CD4-positive, alpha-beta T cell treated with Interleukin-10 for 1 hour (primary cell): ENCODE measurements around the gene LRRFIP1.
"Not testable (repeated sequence)": the region's sequence is repeated elsewhere in the genome, so short reads cannot be mapped to it uniquely, and the experiment has no call there.

Experiments
- DNase-seq: peaks from one replicate; pipeline ENCODE4 v3.0.0-alpha.2; 2020

LRRFIP1 gene

DNA sequence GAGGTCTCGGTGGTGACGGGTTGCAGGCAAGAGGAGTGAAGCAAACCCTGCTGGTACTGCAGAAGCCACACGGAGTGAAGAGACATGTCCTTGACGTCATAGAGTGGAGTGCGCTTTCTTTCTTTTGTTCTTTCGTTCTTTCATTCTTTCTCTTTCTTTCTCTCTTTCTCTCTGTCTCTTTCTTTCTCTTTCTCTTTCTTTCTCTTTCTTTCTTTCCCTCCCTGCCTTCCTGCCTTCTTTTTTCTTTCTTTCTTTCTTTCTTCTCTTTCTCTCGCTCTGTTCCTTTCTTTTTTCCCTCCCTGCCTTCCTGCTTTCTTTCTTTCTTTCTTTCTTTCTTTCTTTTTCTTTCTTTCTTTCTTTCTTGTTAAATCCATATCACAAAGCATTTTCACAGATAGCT, 39.2 kb downstream of the LRRFIP1 start:
- DNase-seq = no peak

DNA sequence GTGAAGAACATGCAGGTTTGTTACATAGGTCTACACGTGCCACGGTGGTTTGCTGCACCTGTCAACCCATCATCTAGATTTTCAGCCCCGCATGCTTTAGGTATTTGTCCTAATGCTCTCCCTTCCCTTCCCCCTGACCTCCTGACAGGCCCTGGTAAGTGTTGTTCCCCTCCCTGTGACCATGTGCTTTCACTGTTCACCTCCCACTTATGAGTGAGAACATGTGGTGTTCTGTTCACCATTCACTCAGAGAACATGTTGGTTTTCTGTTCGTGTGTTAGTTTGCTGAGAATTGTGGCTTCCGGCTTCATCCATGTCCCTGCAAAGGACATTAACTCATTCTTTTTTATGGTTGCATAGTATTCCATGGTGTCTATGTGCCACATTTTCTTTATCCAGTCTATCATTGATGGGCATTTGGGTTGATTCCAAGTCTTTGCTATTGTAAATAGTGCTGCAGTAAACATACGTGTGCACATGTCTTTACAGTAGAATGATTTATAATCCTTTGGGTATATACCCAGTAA, 39.7 kb downstream of the LRRFIP1 start:
- DNase-seq = not testable (repeated sequence)

DNA sequence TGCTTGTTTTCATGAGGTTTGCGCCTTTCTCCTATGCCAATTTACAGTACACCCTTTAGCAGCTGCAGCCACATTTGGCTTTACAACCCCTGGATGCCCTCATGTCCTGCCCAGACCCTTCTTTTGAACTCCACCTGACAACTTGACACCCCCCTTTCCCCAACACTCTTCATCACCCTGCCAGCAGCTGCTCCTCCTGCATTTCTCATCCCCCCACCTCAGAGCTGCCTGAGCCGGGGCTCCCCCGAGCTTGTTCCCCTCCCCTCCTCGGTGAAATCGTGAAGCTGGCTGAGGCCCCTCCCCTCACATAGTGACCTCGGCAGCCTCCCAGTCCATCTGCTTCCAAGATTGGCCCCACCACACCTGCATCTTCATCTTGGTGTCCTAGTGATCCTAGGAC, 40.5 kb downstream of the LRRFIP1 start:
- DNase-seq = no peak

DNA sequence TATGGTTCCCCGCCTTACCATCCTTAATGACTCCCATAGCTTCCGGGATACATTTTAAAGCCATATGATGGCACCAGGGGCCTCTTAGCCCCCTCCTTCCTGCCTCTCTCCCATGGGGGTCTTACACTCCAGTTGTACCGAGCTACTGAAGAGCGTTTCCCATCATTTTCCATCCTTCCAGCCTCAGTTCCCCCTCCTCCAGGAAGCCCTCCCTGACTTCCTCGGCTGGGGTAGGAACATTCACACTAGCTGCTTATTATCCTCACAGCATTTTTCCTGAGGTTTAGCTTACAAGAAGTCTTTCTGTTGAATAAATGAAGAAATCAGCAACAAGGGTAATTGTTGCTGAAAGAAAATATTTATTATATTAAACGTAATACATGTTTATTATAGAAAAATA, 41.1 kb downstream of the LRRFIP1 start:
- no peak for DNase-seq

DNA sequence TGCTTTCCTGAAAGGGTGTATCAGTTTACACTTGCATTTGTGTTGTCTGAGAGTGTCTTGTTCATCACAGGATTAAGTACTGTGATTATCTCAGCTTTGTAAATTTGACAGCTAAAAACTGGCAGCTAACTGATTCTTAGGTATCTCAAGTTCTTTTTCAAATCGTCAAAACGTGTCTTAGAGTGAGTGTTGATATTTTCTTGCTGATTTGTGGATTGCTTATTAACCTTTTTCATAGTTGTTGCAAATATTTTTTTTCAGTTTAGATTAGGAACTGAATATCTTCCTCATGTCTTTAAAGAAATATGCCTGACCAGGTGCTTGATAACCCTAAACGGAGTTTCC, 41.9 kb downstream of the LRRFIP1 start:
- no peak for DNase-seq

DNA sequence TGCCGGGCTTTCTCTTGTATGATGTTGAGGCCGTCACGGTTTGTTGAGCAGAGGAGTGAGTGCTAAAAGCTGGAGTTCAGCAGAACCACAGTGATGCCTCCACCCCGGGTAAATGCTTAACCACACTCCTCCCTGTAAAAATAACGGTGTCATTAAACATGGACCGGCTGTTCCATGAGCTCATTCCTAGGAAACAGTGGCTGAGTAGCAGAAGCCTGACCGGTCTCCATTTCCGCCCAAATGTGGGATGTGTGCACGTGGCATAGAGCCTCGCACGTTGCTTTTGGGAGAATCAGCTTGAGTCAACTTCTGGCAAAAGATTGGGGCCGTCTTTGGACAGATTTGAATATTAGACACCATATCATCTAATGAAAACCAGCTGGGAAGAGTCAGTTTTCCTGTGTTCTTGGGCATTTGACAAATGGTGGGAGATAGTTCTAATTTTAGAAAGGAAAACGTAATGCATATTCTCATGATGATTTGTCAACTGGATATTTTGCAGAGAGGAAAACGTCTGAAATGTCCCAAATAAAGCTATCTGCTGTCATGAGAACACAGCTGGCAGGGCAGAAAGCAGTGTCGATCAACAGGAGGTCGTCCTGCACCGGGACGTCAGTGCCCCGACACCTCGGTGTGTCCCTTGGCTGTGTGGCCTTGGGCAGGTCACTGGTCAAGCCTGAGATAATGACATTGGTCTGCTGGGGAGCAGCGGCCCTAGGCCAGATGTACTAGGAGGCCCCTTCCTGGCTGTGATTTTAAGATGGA, 42.4 kb downstream of the LRRFIP1 start:
- DNase-seq = no peak

DNA sequence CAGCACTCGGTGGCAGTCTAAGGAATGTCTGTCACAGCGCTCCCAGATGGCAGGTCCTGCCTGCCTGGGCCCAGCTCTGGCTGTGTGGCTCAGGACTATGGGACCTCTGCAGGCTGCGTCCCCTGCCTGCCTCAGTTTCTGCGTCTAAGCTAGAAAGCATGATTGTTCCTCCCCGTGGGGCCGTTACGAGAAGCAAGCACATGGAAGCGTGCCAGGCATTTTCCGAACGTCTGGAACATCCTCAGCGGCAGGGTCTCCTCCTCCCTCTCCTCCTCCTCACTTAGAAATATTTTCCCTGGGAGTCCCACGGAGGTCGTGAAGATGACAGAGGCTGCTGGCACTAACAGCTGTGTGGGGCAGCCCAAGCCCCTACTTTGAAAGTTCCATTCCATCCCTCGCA, 43.3 kb downstream of the LRRFIP1 start:
- DNase-seq = no peak

DNA sequence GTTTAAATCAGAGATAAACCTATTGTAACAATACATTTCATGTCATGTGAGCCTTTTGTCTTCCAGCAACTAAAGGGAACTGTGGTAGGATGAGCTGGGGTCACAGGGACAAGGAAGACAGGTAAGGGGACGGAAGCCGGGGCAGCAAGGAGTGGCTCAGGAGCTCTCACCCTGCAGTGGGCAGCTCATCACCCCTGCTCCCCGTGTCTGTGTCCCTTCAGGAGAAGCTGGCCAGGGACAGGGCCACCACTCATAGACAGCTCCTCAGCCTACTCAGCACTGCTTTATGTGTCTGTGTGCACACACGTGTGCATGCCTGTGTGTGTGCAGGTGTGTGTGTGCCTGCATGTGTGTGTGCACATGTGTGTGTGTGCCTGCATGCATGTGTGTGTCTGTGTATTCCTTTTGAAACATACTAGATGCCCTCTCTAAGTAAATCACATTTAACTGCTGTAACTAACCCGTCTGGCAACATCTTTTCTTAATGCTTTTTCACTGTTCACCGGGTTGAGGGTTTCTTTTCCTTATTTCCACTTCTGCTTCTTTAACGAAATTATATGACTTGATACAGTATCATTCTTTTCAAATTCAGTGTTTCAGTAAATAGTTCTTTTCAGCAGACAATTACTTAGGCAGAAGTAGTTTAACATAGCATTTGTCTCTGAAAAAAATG, 44.2 kb downstream of the LRRFIP1 start:
- DNase-seq = no peak

DNA sequence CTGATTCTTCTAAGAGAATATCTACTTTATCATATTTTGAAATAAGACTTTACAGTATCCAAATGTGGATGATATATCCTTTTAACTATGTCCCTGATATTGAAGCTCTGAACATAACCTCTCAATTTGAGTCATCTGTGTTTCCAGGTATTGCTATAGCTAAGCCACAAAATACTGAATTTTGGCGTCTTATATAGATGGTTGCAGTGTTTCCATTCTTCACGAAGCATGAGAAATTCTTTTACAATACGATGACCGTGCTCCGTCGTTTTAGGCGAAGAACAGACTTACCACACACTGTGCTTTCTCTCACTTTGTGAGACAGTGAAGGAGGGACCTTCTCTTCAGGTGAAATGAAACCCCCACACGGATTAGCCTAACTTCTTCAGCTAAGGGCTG, 45.3 kb downstream of the LRRFIP1 start:
- DNase-seq = no peak

DNA sequence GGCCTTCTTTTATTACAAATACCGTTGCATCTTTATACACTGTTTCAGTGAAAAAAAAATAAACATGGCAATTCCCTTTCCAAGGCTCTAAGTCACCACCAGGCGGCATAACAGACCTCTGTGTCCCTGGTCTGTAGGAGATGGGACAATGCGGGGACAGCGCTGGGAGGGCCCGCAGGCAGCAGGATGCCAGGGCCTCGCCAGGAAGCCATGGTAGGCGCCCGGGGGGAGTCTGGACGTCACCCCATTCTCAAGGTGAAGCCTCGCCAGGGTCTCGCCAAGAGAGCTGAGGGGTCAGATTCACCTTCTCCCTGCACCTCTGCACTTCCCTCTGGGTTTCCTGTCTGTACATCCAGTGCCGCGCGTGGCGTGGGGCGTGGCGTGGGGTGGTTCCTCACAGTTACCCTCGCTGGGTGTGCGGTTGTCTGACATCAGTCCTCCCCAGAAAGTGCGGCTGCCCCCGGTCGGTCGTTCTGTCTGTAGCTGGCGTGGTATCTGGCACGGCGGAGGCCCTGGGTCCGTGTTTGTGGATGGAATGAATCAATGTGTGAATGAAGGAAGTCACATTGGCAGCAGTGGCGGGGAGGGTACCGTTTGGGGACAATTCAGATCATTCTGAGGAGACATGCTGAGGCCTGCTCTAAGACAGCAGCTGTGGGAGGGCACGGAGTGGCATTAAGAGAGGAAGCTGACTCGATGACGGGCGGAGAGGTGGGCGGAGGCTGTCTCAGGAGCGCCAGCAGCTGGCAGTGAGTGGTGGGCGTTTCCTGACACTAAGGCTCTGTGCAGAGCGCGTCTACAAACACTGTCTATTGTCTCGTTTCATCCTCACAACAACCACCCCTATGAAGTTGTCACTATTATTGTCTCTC, 46.0 kb downstream of the LRRFIP1 start:
- DNase-seq = peak; percentile 93

DNA sequence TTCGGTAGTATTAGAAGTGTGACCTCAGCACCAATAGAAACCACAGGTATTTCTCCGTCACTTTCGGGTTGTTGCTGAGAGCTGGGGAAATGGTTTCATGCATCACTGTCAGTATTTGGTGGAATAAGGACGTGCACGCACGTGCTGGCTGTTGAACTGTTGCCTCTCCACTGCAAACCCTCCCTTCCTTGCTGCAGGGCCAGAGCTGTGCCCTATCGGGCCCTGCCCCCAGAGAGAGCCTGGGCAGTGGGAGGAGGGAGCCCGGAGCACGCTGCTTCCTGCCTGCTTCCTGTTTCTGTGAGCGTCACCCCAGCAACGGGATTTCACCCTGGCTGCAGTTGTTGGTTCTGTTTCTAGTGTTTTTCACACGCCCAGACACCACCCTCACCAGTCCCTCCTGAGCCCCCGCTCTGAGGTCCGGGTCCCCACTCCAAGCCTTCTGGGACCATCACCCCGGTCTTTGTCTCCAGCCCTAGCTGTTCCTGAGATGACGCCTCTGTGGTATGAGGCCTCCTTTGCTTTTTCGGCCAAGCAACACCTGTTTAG, 47.4 kb downstream of the LRRFIP1 start:
- peak; percentile 96 for DNase-seq

DNA sequence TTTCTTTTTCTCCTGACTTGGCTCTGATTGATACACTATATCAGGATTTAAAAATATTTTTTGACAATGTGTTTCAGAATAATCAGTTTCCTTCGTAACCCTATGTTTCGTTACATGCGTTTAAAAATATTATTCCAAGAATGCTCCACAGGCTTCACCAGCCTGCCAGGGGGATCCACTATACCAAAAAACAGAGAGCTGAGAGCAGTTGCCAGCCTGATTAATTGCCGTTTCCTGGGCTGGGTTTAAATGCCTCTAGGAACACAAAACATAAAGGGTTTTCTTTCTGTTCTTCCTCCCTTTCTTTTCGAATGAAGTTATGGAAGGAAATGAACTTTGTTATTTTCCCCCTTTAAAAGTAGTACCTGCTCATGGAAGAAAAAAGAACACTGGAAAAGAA, 47.9 kb downstream of the LRRFIP1 start:
- DNase-seq = no peak

DNA sequence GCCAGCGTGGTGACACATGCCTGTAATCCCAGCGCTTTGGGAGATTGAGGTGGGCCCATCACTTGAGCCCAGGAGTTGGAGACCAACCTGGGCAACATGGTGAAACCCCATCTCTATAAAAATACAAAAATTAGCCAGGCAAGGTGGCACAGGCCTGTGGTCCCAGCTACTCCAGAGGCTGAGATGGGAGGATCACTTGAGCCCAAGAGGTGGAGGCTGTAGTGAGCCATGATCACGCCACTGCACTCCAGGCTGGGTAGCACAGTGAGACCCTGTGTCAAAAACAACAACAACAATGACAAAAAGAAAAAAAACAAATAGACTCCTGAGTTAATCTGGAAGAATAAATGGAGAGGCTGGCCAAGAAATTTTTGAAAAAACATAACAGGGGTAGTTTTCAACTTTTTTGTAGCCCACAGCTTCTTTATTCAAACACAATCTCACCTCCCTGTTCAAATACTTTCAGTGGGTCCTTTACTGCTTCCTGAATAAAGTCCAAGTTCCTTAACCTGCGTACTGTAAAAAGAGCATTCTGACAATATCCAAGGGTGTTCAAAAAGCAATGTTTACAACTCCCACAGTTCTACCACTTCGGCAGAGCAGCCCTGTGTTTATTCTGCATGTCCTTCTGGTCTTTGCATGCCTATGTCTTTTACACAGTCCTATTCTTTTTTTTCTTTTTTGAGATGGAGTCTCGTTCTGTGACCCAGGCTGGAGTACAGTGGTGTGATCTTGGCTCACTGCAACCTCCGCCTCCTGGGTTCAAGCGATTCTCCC, 53.5 kb downstream of the LRRFIP1 start:
- no peak for DNase-seq

DNA sequence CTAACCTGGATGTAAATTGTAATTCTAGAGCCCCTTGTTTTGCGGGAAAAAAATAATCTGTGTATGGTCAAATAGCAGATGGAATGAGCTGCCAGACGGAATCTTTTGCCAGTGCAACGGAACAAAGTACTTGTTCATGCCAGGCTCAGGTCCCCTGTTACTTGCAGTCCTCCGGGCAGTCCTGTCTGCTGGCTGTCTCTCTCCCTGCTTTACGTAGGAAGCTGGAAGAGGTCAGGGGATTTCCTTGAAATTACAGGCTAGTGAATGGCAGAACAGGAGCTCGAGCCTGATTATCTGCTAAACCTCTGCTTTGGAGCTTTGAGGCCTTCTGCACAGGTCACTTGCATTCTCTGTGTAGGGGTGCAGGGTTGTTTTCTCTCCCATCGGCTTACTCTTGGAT, 54.8 kb downstream of the LRRFIP1 start:
- DNase-seq = no peak

DNA sequence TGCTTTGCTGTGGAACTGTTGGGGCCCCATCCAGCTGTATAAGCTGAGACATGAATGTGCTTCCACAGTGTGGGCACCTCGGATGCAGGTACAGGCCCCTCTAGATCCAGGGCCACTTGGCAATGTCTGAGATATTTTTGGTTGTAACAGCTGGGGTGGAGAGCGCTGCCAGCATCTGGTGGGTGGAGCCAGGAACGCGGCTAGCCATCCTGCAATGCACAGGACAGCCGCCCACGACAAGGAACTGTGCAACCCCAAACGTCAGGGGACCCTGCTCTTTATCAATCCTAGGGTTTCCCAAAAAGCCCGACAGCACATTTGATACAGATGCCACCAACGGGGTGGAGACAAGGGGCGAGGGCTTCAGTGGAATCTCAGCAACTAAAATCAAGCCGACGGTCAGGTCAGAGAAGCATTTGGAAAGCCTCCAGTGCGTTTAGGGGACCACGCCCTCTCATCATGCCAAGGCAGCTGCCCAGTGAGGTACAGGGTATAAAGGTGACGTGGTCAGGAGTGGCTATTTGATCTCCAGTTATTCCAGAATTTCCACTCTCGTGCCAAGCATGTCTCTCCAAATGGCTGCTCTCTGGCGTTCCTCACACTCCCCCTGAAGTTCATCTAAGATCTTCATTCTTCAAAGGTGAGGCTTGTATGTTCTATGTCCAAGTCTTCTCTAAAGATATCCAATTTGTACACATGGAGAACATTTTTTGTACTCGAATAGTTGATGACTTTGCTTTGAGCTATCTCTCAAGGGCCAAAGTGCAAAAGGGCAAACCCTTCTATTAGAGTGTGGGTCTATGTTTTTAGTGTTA, 55.7 kb downstream of the LRRFIP1 start:
- DNase-seq = no peak

DNA sequence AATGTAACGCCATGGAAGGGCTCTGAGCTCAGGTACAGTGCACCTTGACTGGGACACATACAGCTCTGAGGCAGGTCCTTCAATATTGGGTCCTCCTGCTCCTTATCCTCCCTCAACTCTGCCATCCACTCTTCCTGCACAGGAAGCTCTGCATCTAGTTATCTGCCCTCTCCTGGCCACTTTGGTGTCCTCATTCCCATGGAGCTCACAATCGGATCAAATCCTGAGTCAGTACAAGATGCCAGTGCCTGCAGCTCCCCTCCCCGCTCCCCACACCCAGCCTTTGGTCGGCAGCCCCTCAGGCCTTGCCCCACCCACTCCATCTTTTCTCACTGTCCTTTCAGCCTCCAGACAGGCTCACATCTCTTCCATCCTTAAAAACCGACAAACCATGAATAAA, 58.0 kb downstream of the LRRFIP1 start:
- no peak for DNase-seq

DNA sequence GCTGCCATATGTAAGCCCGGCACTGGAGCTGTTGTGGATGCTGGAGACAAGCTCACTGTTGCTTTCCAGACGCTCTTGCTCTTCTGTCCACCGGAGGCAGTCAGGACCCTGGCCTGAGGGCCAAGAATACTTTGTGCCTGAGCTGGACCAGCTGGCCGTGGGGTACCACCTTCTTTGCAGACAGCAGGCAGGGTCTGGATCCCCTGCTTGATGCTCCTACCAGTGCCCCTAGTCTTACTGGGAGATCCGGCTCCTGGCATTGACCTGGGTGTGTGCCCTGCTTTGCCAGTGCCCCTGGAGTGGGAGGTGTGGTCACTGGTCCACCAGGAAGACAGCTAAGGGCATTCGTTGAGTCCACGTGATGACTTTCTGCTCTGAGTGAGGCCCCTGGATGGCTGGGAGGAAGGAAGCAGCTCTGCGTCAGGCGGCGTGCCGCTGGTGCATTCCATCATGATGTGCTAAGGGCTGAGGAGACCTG, 59.3 kb downstream of the LRRFIP1 start:
- no peak for DNase-seq

DNA sequence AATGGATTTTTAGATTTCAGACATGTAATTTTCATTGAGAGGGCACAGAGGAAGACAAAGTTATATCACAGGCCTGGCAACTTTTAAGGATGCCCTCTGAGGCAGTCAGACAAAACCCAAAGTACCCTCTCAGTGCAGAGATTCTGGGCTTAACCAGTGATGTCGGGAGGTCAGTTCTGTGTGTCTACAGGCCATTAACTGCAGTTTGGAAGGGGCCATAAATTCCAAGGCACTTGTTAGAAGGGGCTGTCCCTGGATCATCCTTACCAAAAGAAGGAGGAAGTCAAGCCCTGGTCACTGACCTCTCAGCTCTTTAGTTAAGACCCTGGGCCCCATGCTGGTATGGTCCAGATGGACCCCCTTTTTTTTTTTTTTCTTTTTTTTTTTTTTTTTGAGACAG, 60.7 kb downstream of the LRRFIP1 start:
- no peak for DNase-seq

DNA sequence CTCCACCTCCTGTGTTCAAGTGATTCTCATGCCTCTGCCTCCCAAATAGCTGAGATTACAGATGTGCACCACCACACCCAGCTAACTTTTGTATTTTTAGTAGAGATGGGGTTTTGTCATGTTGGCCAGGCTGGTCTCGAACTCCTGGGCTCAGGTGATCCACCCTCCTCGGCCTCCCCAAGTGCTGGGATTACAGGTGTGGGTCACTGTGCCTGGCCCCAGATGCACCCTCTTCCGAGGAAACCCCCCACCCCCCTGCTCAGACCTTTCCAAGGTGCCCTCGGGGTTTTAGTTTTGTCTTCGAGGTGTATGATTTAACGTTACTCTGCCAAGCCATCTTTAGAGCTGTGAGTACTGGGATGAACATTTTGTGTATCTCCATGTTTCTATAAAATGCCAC, 61.2 kb downstream of the LRRFIP1 start:
- not testable (repeated sequence) for DNase-seq

DNA sequence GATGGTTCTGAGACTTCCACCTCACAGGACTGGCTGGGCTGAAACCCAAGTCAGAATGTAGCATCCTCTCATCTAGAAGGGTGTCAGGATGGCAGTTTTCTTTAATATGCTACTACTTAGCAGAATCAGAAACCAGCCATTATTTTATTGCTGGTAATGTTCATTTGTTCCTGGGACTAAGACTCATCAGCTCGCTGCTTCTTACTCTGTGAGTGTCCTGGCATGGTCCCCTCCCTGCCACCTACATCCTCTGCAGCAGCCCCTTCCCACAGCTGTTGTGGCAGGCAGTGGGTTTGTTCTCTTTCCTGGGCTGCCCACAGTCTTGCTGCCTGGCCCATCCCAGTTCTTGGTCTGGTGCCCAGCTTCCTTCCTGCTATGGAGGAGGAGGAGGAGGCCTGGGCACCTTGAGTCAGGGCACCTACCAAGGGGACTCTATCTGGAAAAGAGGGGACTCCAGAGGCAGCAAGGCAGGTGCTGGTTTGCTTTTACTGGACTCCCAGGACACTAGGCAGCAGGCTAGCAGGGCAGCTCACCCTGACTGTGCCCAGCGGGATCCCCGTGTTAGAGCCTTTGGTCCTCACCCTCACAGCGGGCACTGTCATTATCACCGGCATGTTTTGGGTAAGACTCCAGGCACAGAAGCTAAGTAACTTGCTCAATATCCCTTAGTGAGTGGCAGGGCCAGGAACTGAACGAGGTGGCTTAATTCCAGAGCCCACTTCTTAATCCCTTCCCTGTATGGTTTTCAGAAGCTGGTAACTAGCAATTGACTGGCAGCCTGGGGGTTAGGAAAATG, 62.1 kb downstream of the LRRFIP1 start:
- peak; percentile 47 for DNase-seq
